ENCODE data around the gene DDX46.
"Not testable (repeated sequence)": the region's sequence is repeated elsewhere in the genome, so short reads cannot be mapped to it uniquely, and the experiment has no call there.

The DDX46 gene, protein sequence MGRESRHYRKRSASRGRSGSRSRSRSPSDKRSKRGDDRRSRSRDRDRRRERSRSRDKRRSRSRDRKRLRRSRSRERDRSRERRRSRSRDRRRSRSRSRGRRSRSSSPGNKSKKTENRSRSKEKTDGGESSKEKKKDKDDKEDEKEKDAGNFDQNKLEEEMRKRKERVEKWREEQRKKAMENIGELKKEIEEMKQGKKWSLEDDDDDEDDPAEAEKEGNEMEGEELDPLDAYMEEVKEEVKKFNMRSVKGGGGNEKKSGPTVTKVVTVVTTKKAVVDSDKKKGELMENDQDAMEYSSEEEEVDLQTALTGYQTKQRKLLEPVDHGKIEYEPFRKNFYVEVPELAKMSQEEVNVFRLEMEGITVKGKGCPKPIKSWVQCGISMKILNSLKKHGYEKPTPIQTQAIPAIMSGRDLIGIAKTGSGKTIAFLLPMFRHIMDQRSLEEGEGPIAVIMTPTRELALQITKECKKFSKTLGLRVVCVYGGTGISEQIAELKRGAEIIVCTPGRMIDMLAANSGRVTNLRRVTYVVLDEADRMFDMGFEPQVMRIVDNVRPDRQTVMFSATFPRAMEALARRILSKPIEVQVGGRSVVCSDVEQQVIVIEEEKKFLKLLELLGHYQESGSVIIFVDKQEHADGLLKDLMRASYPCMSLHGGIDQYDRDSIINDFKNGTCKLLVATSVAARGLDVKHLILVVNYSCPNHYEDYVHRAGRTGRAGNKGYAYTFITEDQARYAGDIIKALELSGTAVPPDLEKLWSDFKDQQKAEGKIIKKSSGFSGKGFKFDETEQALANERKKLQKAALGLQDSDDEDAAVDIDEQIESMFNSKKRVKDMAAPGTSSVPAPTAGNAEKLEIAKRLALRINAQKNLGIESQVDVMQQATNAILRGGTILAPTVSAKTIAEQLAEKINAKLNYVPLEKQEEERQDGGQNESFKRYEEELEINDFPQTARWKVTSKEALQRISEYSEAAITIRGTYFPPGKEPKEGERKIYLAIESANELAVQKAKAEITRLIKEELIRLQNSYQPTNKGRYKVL

DNA sequence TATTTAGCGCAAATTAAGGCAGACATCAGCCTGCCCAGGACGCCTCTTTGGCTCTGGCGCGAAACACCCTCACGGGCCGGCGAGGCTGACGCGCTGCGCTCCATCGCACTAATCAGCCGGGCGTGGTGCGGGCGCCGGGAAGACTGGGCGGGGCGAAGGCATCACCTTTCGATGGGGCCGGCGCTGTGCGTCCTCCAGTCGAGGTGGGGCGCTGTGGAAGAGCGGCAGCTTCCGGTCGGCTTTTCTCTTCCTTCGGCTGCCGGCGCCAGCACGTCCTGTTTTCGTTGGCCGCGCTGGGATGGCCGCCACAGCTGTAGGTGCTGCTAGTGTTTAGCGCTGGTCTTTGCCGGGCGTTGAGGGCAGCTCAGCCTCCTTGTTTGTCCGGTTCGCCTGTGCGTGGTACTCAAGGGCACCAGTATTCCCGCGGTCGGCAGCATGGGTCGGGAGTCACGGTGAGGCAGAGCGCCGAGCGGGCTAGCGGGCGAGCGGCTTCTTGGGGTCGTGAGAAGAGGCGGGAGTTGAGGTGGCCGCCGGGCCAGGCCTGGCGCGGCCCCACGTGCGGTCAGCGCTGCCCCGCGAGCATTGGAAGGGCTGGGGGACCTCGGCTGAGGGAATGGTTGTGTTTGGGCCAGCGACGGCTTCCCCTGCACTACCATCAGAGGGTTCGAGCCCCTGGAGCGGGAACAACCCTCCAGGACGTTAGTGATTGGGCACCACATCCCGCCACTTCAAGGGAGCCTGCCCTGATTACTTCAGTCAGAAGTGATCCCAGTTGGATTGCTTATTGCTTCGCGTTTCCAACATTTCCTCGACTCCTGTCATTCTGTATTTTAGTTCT, at the start of gene DDX46:
TSS of gene DDX46 (plus strand) at position 276 of the 838 bp plus-strand sequence. CDS start at position 436, 160 bp downstream.
- peak; percentile 91 for DNase-seq (ENCODE audit: low spot score)

DNA sequence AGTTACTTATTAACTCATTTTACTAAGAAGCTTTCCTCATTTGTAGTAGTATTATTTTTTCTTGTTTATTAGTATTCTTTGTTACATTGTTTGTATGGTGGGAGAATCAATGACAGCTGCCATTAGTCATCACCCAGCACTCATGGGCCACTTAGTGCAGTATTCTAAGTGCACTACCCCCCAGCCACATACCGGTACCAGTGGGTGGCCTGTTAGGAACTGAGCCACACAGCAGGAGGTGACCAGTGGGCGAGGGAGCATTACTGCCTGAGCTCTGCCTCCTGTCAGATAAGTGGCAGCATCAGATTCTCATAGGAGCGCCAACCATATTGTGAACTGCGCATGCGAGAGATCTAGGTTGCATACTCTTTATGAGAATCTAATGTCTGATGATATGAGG, 44.5 kb upstream of the DDX46 start:
- DNase-seq (ENCODE audit: low spot score): no peak

DNA sequence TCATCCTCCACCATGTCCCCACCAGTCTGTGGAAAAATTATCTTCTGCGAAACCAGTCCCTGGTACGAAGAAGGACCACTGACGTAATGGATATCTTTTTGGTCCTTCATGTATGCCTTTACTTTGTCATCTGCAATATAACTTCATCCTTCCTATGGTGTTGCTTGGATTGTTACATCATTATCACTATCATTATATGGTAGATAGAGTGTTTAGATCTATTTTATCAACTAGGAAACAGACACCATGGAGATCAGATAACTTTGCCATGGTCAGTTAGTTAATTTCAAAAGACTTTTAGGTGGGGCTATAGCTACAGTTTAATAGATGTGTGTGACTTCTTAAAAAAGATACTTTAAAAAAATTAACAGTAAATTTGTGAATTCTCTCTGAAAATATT, 44.0 kb upstream of the DDX46 start:
- no peak for DNase-seq (ENCODE audit: low spot score)

DNA sequence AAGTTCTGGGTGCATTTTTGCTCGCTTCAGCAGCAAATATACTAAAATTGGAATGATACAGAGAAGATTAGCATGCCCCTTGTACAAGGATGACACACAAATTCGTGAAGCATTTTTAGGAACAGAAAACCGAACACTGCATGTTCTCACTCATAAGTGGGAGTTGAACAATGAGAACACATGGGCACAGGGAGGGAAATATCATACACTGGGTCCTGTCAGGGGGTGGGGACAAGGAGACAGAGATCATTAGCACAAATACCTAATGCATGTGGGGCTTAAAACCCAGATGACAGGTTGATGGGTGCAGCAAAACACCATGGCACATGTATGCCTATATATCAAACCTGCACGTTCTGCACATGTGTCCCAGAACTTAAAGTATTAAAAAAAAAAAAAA, 43.1 kb upstream of the DDX46 start:
- DNase-seq (ENCODE audit: low spot score): not testable (repeated sequence)

DNA sequence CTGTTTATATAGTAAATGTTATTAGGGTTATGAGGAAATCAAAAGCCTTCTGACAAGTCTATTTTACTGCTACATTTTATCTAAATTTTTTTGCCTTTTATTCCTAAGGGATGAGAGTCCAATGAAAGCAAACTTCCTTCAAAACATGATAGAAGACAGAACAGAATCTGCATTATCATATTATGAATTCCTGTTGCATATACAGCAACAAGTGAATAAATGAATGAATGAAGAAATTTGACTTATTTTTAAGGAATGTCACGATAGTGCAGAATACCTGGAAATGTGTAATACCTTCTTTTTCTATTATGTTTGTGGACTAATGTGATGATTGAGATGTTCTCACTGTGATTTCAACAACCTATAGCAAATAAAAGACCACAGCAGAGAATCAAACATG, 33.7 kb upstream of the DDX46 start:
- no peak for DNase-seq (ENCODE audit: low spot score)

DNA sequence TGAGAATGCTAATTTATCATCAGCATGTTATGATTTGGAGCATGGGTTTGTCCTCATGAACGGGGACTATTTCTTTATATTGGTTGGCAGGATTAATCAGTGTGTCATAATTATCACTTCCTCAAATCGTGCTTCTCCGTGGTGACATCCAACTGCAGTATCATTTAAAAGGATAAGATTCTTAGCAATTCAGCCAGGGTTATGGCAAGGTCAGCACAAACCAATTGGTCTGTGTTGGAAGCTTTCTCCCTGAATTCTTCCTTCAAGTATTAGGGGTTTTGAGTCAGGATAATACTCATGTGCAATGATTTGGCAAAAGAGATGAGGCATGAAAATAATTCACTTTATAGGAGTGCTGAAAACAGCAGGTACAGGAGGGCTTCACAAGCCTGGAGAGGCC, 25.8 kb upstream of the DDX46 start:
- no peak for DNase-seq (ENCODE audit: low spot score)

DNA sequence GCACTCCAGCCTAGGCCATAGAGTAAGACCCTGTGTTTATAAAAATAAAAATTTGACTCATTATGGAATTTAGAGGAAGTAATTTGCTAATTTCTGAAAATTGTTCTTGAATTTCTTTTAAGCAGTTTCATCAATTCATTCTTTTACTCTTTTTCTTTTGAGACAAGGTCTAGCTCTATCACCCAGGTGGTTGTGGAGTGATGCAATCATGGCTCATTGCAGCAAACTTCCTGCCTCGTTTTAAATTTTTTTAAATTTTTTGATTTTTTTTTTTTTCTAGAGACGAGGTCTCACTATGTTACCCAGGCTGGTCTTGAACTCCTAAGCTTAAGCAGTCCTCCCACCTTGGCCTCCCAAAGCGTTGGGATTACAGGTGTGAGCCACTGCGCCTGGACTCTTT, 23.3 kb upstream of the DDX46 start:
- DNase-seq (ENCODE audit: low spot score): no peak

DNA sequence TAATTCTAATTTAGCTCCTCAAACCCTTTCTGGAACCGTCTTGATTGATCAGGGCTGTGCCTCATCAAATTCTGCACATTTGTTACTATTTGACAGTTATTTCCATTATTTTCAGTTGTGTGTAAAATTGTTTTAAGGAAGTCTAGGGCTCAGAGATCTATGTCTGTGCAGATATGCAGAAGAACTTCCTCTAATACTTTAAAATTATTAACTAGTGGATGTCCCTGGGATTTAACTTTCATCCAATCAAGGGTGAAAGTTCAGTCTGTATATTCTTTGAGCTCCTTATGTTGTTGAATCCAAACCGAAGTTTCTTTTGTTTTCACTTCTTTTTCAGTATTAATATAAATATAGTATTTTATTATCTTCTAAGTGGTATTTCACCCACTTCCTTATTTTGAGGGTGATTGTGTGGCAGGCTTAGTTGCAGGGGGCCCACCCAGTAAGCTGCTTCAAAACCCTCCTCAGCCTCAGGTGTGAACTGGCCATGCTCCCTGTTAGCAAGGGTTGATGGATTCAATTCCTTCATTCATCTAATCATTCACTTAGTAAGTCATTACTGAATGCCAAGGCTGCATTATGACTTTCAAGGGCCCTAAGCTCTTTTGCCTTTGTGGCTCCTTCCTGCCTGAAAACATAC, 22.3 kb upstream of the DDX46 start:
- no peak for DNase-seq (ENCODE audit: low spot score)

DNA sequence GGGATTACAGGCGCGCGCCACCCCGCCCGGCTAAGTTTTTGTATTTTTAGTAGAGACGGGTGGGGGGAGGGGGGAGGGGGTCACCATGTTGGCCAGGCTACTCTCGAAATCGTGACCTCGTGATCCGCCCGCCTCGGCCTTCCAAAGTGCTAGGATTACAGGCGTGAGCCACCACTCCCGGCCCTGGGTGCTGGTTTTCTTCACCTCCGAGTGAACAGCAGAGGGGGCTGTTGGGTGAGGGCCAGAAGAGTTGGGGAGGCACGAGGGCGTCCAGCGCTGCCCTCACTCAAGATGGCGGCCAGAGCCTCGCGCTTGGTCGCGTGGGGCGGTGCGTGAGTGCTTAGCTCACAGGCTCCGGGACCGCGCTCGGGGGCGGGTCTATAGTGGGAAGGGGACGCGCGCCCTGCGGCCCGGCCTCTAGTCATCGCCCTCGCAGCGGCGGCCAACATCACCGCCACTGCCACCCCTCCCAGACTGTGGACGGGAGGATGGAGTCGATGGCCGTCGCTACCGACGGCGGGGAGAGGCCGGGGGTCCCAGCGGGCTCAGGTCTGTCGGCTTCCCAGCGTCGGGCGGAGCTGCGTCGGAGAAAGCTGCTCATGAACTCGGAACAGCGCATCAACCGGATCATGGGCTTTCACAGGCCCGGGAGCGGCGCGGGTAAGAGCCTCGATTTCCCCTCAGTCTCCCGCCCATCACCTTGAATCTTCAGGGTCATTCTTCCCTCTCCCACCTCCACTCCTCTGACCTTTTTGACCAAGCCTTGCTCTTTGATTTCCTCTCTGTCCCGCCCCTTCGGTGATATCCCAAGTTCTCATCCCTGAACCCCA, 20.2 kb upstream of the DDX46 start, which contains the start of gene CAMLG:
TSS of gene CAMLG (plus strand) at position 416 of the 830 bp plus-strand sequence. CDS start at position 489, 73 bp downstream.
- peak; percentile 92 for DNase-seq (ENCODE audit: low spot score)

DNA sequence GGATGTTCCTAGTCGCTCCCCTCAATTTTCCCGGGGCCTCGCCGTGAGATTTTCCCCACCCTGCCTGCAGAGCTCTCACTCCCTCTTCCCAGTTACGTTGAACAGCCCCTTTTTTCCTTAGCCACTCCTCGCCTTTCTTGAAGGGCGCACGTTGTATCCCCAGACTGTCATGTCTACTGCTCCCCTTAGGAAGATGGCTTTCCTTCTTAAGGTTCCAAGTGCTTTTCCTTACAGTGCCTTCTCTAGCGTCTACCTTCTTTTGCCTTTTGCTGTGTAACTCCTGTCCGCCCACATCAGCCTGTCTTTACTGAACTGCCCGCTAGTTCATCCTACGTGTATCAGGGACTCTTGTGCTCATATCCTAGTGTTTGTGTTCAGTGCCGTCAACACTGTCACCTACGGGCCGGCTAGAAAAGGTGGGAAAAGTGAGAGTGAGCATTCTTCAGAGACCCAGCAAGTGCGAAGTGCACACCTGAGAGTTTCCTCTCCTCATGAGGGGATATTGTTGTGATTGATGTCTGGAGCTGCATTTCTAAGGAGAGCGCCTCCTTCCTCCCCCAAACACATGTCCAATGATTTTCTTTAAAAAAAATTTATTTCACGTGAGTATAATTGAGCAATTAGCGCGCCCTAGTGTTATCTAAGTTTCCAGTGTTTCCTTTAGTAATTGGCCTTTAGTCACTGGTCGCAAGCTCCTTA, 19.5 kb upstream of the DDX46 start:
- DNase-seq (ENCODE audit: low spot score): peak; percentile 54

DNA sequence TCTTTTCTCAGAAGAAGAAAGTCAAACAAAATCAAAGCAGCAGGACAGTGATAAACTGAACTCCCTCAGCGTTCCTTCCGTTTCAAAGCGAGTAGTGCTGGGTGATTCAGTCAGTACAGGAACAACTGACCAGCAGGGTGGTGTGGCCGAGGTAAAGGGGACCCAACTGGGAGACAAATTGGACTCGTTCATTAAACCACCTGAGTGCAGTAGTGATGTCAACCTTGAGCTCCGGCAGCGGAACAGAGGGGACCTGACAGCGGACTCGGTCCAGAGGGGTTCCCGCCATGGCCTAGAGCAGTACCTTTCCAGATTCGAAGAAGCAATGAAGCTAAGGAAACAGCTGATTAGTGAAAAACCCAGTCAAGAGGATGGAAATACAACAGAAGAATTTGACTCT, 17.5 kb upstream of the DDX46 start:
- no peak for DNase-seq (ENCODE audit: low spot score)

DNA sequence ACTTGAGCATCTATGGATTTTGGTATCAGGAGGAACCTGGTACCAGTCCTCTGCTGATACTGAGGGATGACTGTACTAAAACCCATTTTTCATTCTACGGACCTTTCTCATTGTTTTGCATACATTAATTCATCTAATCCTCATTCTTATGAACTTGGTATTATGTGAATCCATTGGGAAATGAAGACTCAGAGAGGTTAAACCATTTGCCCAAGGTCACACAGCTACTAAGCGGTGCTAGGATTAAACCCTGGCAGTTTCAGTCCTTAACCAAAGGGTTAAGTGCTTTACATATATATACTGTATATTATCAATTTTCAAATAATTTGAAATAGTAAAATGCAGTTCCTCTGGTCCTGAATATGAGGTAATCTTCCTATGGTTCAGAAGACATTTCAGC, 16.4 kb upstream of the DDX46 start:
- DNase-seq (ENCODE audit: low spot score): no peak

DNA sequence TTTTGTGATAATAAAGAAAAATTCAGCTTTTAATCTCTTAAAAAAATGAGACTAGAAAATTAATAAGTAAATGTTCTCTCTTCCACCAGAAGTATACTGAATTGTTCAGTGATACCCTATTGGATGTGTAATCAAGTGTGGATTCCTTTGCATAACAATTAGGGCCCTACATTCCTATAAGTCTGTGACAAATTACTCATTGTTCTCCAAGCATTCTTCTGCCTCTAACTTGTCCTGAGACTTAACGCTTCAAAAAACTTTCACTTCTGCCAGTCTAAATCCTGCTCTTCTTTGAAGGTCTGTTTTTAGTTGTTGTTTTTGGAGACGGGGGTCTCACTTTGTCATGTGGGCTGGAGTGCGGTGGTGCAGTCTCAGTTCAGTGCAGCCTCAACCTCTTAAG, 9.2 kb upstream of the DDX46 start:
- no peak for DNase-seq (ENCODE audit: low spot score)

DNA sequence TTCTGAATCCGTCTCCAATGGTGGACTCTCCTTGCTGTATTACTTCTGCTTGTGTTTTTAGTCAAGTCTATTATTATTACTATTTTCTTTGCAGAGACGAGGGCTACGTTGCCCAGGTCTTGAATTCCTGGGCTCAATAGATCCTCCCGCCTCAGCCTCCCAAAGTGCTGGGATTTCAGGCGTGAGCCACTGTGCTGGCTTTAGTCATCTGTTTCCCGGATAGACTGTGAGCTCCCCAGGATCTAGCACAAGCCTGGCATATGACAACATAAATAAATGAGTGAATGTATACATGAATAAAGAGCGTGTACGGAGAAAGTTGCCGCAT, 439 bp upstream of the DDX46 start:
- DNase-seq (ENCODE audit: low spot score): no peak

DNA sequence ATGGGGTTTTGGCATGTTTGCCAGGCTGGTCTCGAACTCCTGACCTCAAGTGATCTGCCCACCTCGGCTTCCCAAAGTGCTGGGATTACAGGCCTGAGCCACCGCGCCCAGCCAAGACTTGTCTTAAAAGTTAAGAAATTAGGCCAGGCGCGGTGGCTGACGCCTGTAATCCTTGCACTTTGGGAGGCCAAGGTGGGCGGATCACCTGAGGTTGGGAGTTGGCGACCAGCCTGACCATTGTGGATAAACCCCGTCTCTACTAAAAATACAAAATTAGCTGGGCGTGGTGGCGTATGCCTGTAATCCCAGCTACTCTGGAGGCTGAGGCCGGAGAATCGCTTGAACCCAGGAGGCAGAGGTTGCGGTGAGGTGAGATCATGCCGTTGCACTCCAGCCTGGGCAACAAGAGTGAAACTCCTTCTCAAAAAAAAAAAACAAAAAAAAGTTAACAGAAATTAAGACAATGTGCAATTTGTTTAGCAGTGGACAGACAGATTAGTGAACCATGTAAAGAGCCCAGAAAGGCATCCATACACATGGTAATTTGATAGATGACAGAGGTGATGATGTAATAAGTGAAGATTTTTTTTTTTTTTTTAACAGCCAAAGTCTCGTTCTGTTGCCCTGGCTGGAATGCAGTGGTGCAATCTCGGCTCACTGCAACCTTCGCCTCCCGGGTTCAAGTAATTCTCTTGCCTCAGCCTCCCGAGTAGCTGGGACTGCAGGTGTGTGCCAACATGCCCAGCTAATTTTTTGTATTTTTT, 9.1 kb downstream of the DDX46 start:
- DNase-seq (ENCODE audit: low spot score): not testable (repeated sequence)

DNA sequence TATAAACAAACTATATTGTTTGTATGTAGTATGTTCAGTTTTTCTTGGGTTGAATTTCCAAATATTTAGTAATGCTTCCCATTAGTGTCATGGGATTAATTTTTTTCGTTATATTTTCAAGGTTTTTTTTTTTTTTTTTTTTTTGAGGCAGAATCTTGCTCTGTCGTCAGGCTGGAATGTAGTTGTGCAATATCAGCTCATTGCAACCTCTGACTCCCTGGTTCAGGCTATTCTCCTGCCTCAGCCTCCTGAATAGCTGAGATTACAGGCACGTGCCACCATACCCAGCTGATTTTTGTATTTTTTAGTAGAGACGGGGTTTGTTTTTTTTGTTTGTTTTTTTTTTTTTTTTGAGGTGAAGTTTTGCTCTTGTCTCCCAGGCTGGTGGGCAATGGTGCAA, 10.6 kb downstream of the DDX46 start:
- DNase-seq (ENCODE audit: low spot score): no peak

DNA sequence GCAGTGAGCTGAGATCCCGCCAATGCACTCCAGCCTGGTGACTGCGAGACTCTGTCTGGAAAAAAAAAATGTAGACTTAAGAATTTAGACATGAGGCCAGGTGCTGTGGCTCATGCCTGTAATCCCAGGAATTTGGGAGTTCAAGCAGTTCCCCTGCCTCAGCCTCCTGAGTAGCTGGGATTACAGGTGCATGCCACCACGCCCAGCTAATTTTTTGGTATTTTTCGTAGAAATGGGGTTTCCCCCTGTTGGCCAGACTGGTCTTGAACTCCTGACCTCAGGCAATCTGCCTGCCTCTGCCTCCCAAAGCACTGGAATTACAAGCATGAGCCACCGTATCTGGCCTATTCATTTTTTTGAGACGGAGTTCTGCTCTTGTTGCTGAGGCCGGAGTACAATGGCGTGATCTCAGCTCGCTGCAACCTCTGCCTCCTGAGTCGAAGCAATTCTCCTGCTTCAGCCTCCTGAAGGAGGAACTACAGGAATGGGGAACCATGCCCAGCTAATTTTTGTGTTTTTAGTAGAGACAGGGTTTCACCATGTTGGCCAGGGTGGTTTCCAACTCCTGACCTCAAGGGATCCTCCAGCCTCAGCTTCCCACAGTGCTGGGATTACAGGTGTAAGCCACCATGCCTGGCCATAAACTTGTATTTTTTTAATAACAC, 14.0 kb downstream of the DDX46 start:
- no peak for DNase-seq (ENCODE audit: low spot score)

DNA sequence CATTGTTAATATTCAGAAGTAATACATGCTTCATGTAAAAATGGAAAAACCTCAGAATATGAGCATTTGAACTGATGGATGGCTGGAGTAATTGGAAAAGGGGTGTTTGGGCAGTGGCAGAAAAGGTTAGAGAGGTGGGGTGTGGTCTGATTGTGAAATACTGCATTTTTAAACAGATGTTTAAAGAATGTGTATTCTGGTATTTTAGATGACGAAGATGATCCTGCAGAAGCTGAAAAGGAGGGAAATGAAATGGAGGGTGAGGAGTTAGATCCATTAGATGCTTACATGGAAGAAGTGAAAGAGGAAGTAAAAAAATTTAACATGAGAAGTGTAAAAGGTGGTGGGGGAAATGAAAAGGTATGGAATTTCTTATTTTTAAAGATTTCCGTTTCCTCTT, 18.8 kb downstream of the DDX46 start:
- DNase-seq (ENCODE audit: low spot score): no peak
